HepG2 (cell line): ENCODE results near the gene CNOT1. TPM values are rescaled to one million over a fixed set of nuclear protein-coding genes. Genes with fewer than 3 reads are reported as not detected.

Experiments
- ELF1 ChIP-seq: sonication (generic); formaldehyde crosslinking; IDR thresholded peaks from 2 replicates; pipeline ENCODE4 v1.4.0; 2020; ENCODE audit warnings: missing genetic modification reagents
- ELF3 ChIP-seq: IDR thresholded peaks from 2 replicates; pipeline ENCODE4 v1.6.1; 2016; ENCODE audit warnings: missing genetic modification reagents, missing compliant biosample characterization
- FOSL2 ChIP-seq: sonication (generic); formaldehyde crosslinking; IDR thresholded peaks from 2 replicates; pipeline ENCODE4 v1.4.0; 2020; ENCODE audit warnings: missing genetic modification reagents
- HNRNPL ChIP-seq: fragments of 200-400 bp; formaldehyde crosslinking; IDR thresholded peaks from 2 replicates; pipeline ENCODE4 v1.6.1; 2017; ENCODE audit warnings: mild to moderate bottlenecking, low read depth, low read length
- NFE2 ChIP-seq: sonication (generic); formaldehyde crosslinking; IDR thresholded peaks from 2 replicates; pipeline ENCODE4 v1.4.0; 2020; ENCODE audit warnings: missing genetic modification reagents
- NFE2L2 ChIP-seq: fragments of 150-350 bp; IDR thresholded peaks from 2 replicates; pipeline ENCODE4 v1.6.1; 2014; ENCODE audit warnings: low read length
- PCBP1 ChIP-seq: fragments of 200-400 bp; formaldehyde crosslinking; IDR thresholded peaks from 2 replicates; pipeline ENCODE4 v1.6.1; 2017; ENCODE audit warnings: mild to moderate bottlenecking, low read depth, low read length, borderline replicate concordance
- PHF5A ChIP-seq: IDR thresholded peaks from one replicate; pipeline ENCODE4 v1.6.1; 2018; ENCODE audit warnings: low read depth, missing genetic modification reagents; ENCODE audit not compliant: unreplicated experiment
- SALL1 ChIP-seq: sonication (generic); formaldehyde crosslinking; IDR thresholded peaks from 2 replicates; pipeline ENCODE4 v1.8.0; 2022; ENCODE audit warnings: mild to moderate bottlenecking, missing genetic modification reagents
- SNRNP70 ChIP-seq: fragments of 200-400 bp; formaldehyde crosslinking; IDR thresholded peaks from 2 replicates; pipeline ENCODE4 v1.6.1; 2017; ENCODE audit warnings: mild to moderate bottlenecking, low read depth, low read length, moderate library complexity
- SP2 ChIP-seq: sonication (generic); formaldehyde crosslinking; IDR thresholded peaks from 2 replicates; pipeline ENCODE4 v1.5.1; 2020; ENCODE audit warnings: mild to moderate bottlenecking, missing genetic modification reagents
- TARDBP ChIP-seq: sonication (generic); formaldehyde crosslinking; IDR thresholded peaks from 2 replicates; pipeline ENCODE4 v1.8.0; 2022; ENCODE audit warnings: mild to moderate bottlenecking, missing genetic modification reagents
- TP53 ChIP-seq: sonication (generic); formaldehyde crosslinking; conservative IDR thresholded peaks from 2 replicates; pipeline ENCODE4 v1.4.0; 2020; ENCODE audit warnings: missing genetic modification reagents
- ZNF235 ChIP-seq: sonication (generic); formaldehyde crosslinking; IDR thresholded peaks from 2 replicates; pipeline ENCODE4 v1.8.1; 2023; ENCODE audit warnings: mild to moderate bottlenecking, missing genetic modification reagents, borderline replicate concordance
- ZNF44 ChIP-seq: sonication (generic); formaldehyde crosslinking; IDR thresholded peaks from 2 replicates; pipeline ENCODE4 v1.5.1; 2020; ENCODE audit warnings: mild to moderate bottlenecking, missing genetic modification reagents
- ZNF572 ChIP-seq: sonication (generic); formaldehyde crosslinking; IDR thresholded peaks from 2 replicates; pipeline ENCODE4 v1.5.1; 2020; ENCODE audit warnings: mild to moderate bottlenecking, missing genetic modification reagents
- ZNF644 ChIP-seq: IDR thresholded peaks from 2 replicates; pipeline ENCODE4 v1.6.1; 2016; ENCODE audit warnings: low read depth
- ZNF704 ChIP-seq: sonication (generic); formaldehyde crosslinking; IDR thresholded peaks from 2 replicates; pipeline ENCODE4 v1.8.1; 2023; ENCODE audit warnings: mild to moderate bottlenecking, inconsistent platforms, moderate library complexity, missing genetic modification reagents, borderline replicate concordance
- ZNF777 ChIP-seq: sonication (generic); formaldehyde crosslinking; IDR thresholded peaks from 2 replicates; pipeline ENCODE4 v1.4.0; 2020; ENCODE audit warnings: missing genetic modification reagents
- ZSCAN9 ChIP-seq: IDR thresholded peaks from 2 replicates; pipeline ENCODE4 v1.6.1; 2016; ENCODE audit warnings: borderline replicate concordance
- polyA plus RNA-seq, 8 experiments: library from polyadenylated mRNA; depleted of rRNA in 3 of 8; stranded (reverse) in 7 of 8; unstranded in 1 of 8; fragments of >200 nt; fragmentation: Illumina TruSeq in 4 of 8; extraction: Trizol in 4 of 8; gene quantifications; 2 replicates each; pipeline versions ENCODE4 v1.2.1 to v1.2.3, GENCODE V29; 2011 to 2016; ENCODE audit warnings: low read depth in 4 of 8, missing spikeins in 1 of 8, mixed read lengths in 1 of 8; ENCODE audit not compliant: insufficient read depth in 1 of 8
- total RNA-seq, 5 experiments: library from RNA; depleted of rRNA; stranded (reverse); fragments of >200 nt; fragmentation: Illumina TruSeq; extraction: Trizol; gene quantifications; 2 replicates each; pipeline ENCODE4 v1.2.3, GENCODE V29; 2016; ENCODE audit warnings: low read depth in 1 of 5
- TF ChIP-seq, protein P1 (sequence below): sonication (generic); formaldehyde crosslinking; IDR thresholded peaks from 2 replicates; pipeline ENCODE4 v1.4.0; 2020; ENCODE audit warnings: low read depth, missing genetic modification reagents
- TF ChIP-seq, protein P2 (sequence below): sonication (generic); formaldehyde crosslinking; conservative IDR thresholded peaks from 2 replicates; pipeline ENCODE4 v1.4.0; 2020; ENCODE audit warnings: missing genetic modification reagents
- TF ChIP-seq, protein P3 (sequence below): sonication (generic); formaldehyde crosslinking; IDR thresholded peaks from 2 replicates; pipeline ENCODE4 v1.4.0; 2020; ENCODE audit warnings: mild to moderate bottlenecking, missing genetic modification reagents

Gene CNOT1
- total and polyA plus RNA-seq, 2 of the 13 experiments (the other 11 are each of a cell fraction or from before 2014, with no cell fraction given): 188 to 232 TPM

DNA sequence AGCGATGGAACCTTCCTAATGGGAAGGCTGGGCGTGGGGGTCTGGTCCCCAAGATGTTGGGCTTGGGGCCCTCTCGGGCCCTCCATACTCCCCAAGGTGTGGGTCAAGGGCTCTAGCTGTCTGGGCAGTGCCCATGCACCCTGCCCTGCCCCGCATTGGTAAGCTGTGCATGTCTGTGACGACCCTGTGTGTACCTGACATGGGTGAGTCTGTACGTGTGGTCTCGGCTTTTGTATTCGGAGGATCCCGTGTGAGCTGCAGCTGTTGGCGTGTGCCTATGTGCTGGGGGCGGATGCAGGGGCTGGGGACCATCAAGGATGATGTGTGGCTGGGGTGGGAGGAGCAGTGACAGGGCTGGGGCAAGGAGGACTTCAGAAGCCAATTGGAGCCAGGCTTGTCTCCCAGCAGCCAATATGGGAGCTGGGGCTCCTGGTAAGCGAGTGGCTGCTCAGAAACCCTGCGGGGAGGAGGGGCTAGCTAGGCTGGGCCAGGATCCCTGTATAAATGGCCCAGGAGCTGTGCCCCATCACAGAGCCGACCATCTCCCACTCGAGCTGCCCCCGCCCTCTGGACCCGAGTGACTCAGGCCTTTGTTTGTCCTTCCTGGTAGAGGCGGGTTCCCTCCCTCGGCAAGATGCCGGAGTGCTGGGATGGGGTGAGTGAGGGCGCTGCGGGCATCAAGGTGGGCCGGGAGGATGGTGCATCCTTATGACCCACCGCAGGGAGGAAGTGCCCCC is 129.8 kb downstream of the CNOT1 start, which contains the start of gene NDRG4 (continued):
- TF ChIP-seq, protein P1, sequence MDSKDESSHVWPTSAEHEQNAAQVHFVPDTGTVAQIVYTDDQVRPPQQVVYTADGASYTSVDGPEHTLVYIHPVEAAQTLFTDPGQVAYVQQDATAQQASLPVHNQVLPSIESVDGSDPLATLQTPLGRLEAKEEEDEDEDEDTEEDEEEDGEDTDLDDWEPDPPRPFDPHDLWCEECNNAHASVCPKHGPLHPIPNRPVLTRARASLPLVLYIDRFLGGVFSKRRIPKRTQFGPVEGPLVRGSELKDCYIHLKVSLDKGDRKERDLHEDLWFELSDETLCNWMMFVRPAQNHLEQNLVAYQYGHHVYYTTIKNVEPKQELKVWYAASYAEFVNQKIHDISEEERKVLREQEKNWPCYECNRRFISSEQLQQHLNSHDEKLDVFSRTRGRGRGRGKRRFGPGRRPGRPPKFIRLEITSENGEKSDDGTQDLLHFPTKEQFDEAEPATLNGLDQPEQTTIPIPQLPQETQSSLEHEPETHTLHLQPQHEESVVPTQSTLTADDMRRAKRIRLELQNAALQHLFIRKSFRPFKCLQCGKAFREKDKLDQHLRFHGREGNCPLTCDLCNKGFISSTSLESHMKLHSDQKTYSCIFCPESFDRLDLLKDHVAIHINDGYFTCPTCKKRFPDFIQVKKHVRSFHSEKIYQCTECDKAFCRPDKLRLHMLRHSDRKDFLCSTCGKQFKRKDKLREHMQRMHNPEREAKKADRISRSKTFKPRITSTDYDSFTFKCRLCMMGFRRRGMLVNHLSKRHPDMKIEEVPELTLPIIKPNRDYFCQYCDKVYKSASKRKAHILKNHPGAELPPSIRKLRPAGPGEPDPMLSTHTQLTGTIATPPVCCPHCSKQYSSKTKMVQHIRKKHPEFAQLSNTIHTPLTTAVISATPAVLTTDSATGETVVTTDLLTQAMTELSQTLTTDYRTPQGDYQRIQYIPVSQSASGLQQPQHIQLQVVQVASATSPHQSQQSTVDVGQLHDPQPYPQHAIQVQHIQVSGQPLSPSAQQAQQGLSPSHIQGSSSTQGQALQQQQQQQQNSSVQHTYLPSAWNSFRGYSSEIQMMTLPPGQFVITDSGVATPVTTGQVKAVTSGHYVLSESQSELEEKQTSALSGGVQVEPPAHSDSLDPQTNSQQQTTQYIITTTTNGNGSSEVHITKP: 0 out of 2 replicates have a peak, but pooled peaks have one; percentile 24
- TF ChIP-seq SALL1 (CRISPR knock-in tag): 0 out of 2 replicates have a peak, but pooled peaks have one; percentile 17
- TF ChIP-seq ZNF644 (CRISPR knock-in tag): no peak
- TF ChIP-seq, protein P2, sequence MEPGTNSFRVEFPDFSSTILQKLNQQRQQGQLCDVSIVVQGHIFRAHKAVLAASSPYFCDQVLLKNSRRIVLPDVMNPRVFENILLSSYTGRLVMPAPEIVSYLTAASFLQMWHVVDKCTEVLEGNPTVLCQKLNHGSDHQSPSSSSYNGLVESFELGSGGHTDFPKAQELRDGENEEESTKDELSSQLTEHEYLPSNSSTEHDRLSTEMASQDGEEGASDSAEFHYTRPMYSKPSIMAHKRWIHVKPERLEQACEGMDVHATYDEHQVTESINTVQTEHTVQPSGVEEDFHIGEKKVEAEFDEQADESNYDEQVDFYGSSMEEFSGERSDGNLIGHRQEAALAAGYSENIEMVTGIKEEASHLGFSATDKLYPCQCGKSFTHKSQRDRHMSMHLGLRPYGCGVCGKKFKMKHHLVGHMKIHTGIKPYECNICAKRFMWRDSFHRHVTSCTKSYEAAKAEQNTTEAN (CRISPR knock-in tag): no peak
- TF ChIP-seq NFE2L2: peak; percentile 23; the same call in 1 of the 2 replicates
- no peak for TF ChIP-seq ZSCAN9 (CRISPR knock-in tag)
- no peak for TF ChIP-seq SNRNP70
- peak; percentile 70 for TF ChIP-seq SP2
- TF ChIP-seq HNRNPL: peak; percentile 62
- peak; percentile 75; the same call in 1 of the 2 replicates for TF ChIP-seq ZNF572 (CRISPR knock-in tag)
- TF ChIP-seq ZNF777 (CRISPR knock-in tag): 0 out of 2 replicates have a peak, but pooled peaks have one; percentile 1
- 0 out of 2 replicates have a peak, but pooled peaks have one; percentile 59 for TF ChIP-seq ZNF44 (CRISPR knock-in tag)
- peak; percentile 88 for TF ChIP-seq FOSL2
- TF ChIP-seq TP53 (CRISPR knock-in tag): no peak
- peak; percentile 54; the same call in 1 of the 2 replicates for TF ChIP-seq NFE2 (CRISPR knock-in tag)
- peak; percentile 44; the same call in 1 of the 2 replicates for TF ChIP-seq ELF1 (CRISPR knock-in tag)
- peak; percentile 49; the same call in 1 of the 2 replicates for TF ChIP-seq ELF3 (CRISPR knock-in tag)
- no peak for TF ChIP-seq ZNF704 (CRISPR knock-in tag)
- 0 out of 2 replicates have a peak, but pooled peaks have one; percentile 14 for TF ChIP-seq PCBP1
- TF ChIP-seq ZNF235 (CRISPR knock-in tag): 0 out of 2 replicates have a peak, but pooled peaks have one; percentile 18
- TF ChIP-seq TARDBP (CRISPR knock-in tag): no peak
- TF ChIP-seq, protein P3, sequence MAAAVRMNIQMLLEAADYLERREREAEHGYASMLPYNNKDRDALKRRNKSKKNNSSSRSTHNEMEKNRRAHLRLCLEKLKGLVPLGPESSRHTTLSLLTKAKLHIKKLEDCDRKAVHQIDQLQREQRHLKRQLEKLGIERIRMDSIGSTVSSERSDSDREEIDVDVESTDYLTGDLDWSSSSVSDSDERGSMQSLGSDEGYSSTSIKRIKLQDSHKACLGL (CRISPR knock-in tag): 0 out of 2 replicates have a peak, but pooled peaks have one; percentile 36
- no peak for TF ChIP-seq PHF5A (CRISPR knock-in tag)
